ENCODE results near the gene MRGPRG.

The MRGPRG gene

GRCh38 chr11:3217818-3218482, 663 bp downstream of the MRGPRG start:
- H3K14ac ChIP-seq (ENCODE audit: low read length) = no peak overlapping the region
- H4K91ac ChIP-seq (ENCODE audit: low read depth, low read length) = no peak overlapping the region
- H3K36me3 ChIP-seq (ENCODE audit: control insufficient read depth in 1 of 2, insufficient read depth in 2 of 2, low read length in 2 of 2) = no peaks in the 10 kb centered on the region
- no peak overlapping the region for H4K12ac ChIP-seq (ENCODE audit: low read depth, low read length)
- no peak overlapping the region for H2BK12ac ChIP-seq (ENCODE audit: low read length)
- H2AFZ ChIP-seq (ENCODE audit: insufficient read depth, low read length, poor library complexity) = no peak overlapping the region
- no peaks in the 10 kb centered on the region for H3K79me2 ChIP-seq (ENCODE audit: control insufficient read depth, insufficient read depth, low read length, poor library complexity)
- no peak overlapping the region for H3K27ac ChIP-seq (ENCODE audit: low read depth, low read length)
- H3K79me1 ChIP-seq (ENCODE audit: low read length) = no peaks in the 10 kb centered on the region
- no peak overlapping the region for H3K4me3 ChIP-seq (ENCODE audit: low read depth, low read length)
- no peak overlapping the region for H3K4me2 ChIP-seq (ENCODE audit: low read length)
- H3K23ac ChIP-seq (ENCODE audit: low read length) = no peak overlapping the region
- peaks cover 4% of the 10 kb centered on the region for H3K9me3 ChIP-seq (ENCODE audit: insufficient read depth, low read depth, low read length)
- no peak overlapping the region for H3K18ac ChIP-seq (ENCODE audit: low read length)
- no peak overlapping the region for H2AK5ac ChIP-seq (ENCODE audit: low read length)
- H2BK5ac ChIP-seq (ENCODE audit: low read depth, low read length, poor library complexity) = no peak overlapping the region
- H3K4ac ChIP-seq (ENCODE audit: low read depth, low read length) = no peak overlapping the region
- no peak for DNase-seq
- H2BK120ac ChIP-seq (ENCODE audit: insufficient read depth, low read length, poor library complexity) = no peak overlapping the region
- no peak overlapping the region for H3K9ac ChIP-seq (ENCODE audit: low read length)
- no CpG with 5 or more reads among the region's 49 CpGs for WGBS (ENCODE audit: extremely low coverage, insufficient coverage, insufficient read length)
- H3K4me1 ChIP-seq (ENCODE audit: control insufficient read depth in 1 of 2, insufficient read depth in 2 of 2, low read length in 2 of 2) = no peaks in the 10 kb centered on the region
- no peak overlapping the region for H4K8ac ChIP-seq (ENCODE audit: low read depth, low read length)
- no peaks in the 10 kb centered on the region for H3K27me3 ChIP-seq (ENCODE audit: insufficient read depth, low read length)

- H2BK120ac ChIP-seq (ENCODE audit: insufficient read depth, low read length, poor library complexity) = no peak overlapping the region
- no peak overlapping the region for H2AK5ac ChIP-seq (ENCODE audit: low read length)
- no peak overlapping the region for H2BK5ac ChIP-seq (ENCODE audit: low read depth, low read length, poor library complexity)
- no peaks in the 10 kb centered on the region for H3K36me3 ChIP-seq (ENCODE audit: control insufficient read depth in 1 of 2, insufficient read depth in 2 of 2, low read length in 2 of 2)
- no peaks in the 10 kb centered on the region for H3K27me3 ChIP-seq (ENCODE audit: insufficient read depth, low read length)
- H4K91ac ChIP-seq (ENCODE audit: low read depth, low read length) = no peak overlapping the region
- H3K27ac ChIP-seq (ENCODE audit: low read depth, low read length) = no peak overlapping the region
- WGBS (ENCODE audit: extremely low coverage, insufficient coverage, insufficient read length) = no CpG with 5 or more reads among the region's 11 CpGs
- no peak overlapping the region for H4K12ac ChIP-seq (ENCODE audit: low read depth, low read length)
- H3K9ac ChIP-seq (ENCODE audit: low read length) = no peak overlapping the region
- H2BK12ac ChIP-seq (ENCODE audit: low read length) = no peak overlapping the region
- no peak overlapping the region for H3K23ac ChIP-seq (ENCODE audit: low read length)
- H4K8ac ChIP-seq (ENCODE audit: low read depth, low read length) = no peak overlapping the region
- no peaks in the 10 kb centered on the region for H3K4me1 ChIP-seq (ENCODE audit: control insufficient read depth in 1 of 2, insufficient read depth in 2 of 2, low read length in 2 of 2)
- DNase-seq = no peak
- no peak overlapping the region for H3K4me2 ChIP-seq (ENCODE audit: low read length)
- no peak overlapping the region for H3K18ac ChIP-seq (ENCODE audit: low read length)
- peaks cover 3% of the 10 kb centered on the region for H3K9me3 ChIP-seq (ENCODE audit: insufficient read depth, low read depth, low read length)
- H3K79me1 ChIP-seq (ENCODE audit: low read length) = no peaks in the 10 kb centered on the region
- H3K4ac ChIP-seq (ENCODE audit: low read depth, low read length) = no peak overlapping the region
- no peak overlapping the region for H3K4me3 ChIP-seq (ENCODE audit: low read depth, low read length)
- H3K79me2 ChIP-seq (ENCODE audit: control insufficient read depth, insufficient read depth, low read length, poor library complexity) = no peaks in the 10 kb centered on the region
- H2AFZ ChIP-seq (ENCODE audit: insufficient read depth, low read length, poor library complexity) = no peak overlapping the region
- no peak overlapping the region for H3K14ac ChIP-seq (ENCODE audit: low read length)
Measured at GRCh38 chr11:3216027-3216525, 2.5 kb downstream of the MRGPRG start.

DNA sequence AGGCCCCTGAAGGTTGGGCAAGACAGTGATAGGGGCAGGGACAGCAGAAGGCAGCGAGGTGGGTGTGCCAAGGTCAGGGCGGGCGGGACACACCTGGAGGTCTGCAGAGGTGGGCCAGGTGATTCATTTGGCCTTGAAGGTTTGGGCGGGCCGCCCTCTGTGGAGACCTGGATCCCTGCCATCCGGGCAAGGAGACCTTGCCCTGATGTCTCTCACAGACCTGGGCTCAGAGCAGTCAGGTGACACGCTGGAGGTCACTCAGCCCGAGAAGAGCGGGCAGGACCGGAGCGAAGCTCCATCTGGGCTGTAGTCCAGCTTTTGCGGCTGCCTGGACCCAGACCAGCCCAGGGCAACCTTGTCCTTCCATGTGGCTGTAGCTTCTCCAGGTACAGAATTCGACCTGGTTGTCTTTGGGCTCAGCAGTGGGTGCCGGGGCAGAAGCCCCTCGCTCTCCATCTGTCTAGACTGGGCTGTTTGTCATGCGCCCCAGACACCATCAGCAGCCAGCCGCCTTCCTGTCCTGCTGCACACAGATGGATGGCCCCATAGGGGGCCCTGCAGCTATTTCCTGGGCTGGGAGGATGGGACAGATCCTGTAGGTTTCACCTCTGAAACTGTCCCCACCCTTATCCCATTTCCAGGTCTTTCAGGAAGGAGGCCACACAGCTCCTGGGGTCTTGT, 3.1 kb downstream of the MRGPRG start:
- H2BK120ac ChIP-seq (ENCODE audit: insufficient read depth, low read length, poor library complexity) = no peak overlapping the region
- no peaks in the 10 kb centered on the region for H3K79me2 ChIP-seq (ENCODE audit: control insufficient read depth, insufficient read depth, low read length, poor library complexity)
- H3K79me1 ChIP-seq (ENCODE audit: low read length) = no peaks in the 10 kb centered on the region
- no peak overlapping the region for H2BK12ac ChIP-seq (ENCODE audit: low read length)
- H3K4ac ChIP-seq (ENCODE audit: low read depth, low read length) = no peak overlapping the region
- no peak overlapping the region for H4K91ac ChIP-seq (ENCODE audit: low read depth, low read length)
- no peak overlapping the region for H2BK5ac ChIP-seq (ENCODE audit: low read depth, low read length, poor library complexity)
- H2AFZ ChIP-seq (ENCODE audit: insufficient read depth, low read length, poor library complexity) = no peak overlapping the region
- no peak overlapping the region for H3K9ac ChIP-seq (ENCODE audit: low read length)
- H3K14ac ChIP-seq (ENCODE audit: low read length) = no peak overlapping the region
- H2AK5ac ChIP-seq (ENCODE audit: low read length) = no peak overlapping the region
- WGBS (ENCODE audit: extremely low coverage, insufficient coverage, insufficient read length) = no CpG with 5 or more reads among the region's 17 CpGs
- no peak overlapping the region for H3K23ac ChIP-seq (ENCODE audit: low read length)
- no peak overlapping the region for H3K27ac ChIP-seq (ENCODE audit: low read depth, low read length)
- no peak overlapping the region for H3K18ac ChIP-seq (ENCODE audit: low read length)
- H3K9me3 ChIP-seq (ENCODE audit: insufficient read depth, low read depth, low read length) = peaks cover 3% of the 10 kb centered on the region
- no peaks in the 10 kb centered on the region for H3K27me3 ChIP-seq (ENCODE audit: insufficient read depth, low read length)
- H3K4me3 ChIP-seq (ENCODE audit: low read depth, low read length) = peak overlapping the region; percentile 45
- H3K4me1 ChIP-seq (ENCODE audit: control insufficient read depth in 1 of 2, insufficient read depth in 2 of 2, low read length in 2 of 2) = no peaks in the 10 kb centered on the region
- no peaks in the 10 kb centered on the region for H3K36me3 ChIP-seq (ENCODE audit: control insufficient read depth in 1 of 2, insufficient read depth in 2 of 2, low read length in 2 of 2)
- H4K12ac ChIP-seq (ENCODE audit: low read depth, low read length) = no peak overlapping the region
- H3K4me2 ChIP-seq (ENCODE audit: low read length) = no peak overlapping the region
- DNase-seq = no peak
- no peak overlapping the region for H4K8ac ChIP-seq (ENCODE audit: low read depth, low read length)

DNA sequence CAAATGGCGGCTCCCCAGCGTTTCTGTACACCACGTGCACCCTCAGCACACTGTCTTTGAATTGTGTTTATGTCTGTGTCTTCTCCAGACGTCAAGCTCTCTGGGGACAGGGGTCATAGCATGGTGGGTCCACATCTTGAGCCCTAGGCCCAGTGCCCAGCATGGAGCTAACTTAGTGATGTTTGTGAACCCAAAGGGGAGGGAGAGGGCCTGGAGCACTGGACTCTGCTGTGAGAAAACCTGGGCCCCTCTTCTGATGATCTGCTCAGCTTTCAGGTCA, 4.3 kb downstream of the MRGPRG start:
- no peak overlapping the region for H4K91ac ChIP-seq (ENCODE audit: low read depth, low read length)
- no peak overlapping the region for H3K4me3 ChIP-seq (ENCODE audit: low read depth, low read length)
- no peak overlapping the region for H3K18ac ChIP-seq (ENCODE audit: low read length)
- H4K8ac ChIP-seq (ENCODE audit: low read depth, low read length) = no peak overlapping the region
- no peak overlapping the region for H3K23ac ChIP-seq (ENCODE audit: low read length)
- no peak overlapping the region for H3K4ac ChIP-seq (ENCODE audit: low read depth, low read length)
- H2AFZ ChIP-seq (ENCODE audit: insufficient read depth, low read length, poor library complexity) = no peak overlapping the region
- no peak overlapping the region for H3K27ac ChIP-seq (ENCODE audit: low read depth, low read length)
- no peaks in the 10 kb centered on the region for H3K36me3 ChIP-seq (ENCODE audit: control insufficient read depth in 1 of 2, insufficient read depth in 2 of 2, low read length in 2 of 2)
- DNase-seq = no peak
- no peaks in the 10 kb centered on the region for H3K27me3 ChIP-seq (ENCODE audit: insufficient read depth, low read length)
- H3K4me1 ChIP-seq (ENCODE audit: control insufficient read depth in 1 of 2, insufficient read depth in 2 of 2, low read length in 2 of 2) = no peaks in the 10 kb centered on the region
- no peak overlapping the region for H3K9ac ChIP-seq (ENCODE audit: low read length)
- no peak overlapping the region for H4K12ac ChIP-seq (ENCODE audit: low read depth, low read length)
- no peak overlapping the region for H2BK120ac ChIP-seq (ENCODE audit: insufficient read depth, low read length, poor library complexity)
- no peak overlapping the region for H3K14ac ChIP-seq (ENCODE audit: low read length)
- H2AK5ac ChIP-seq (ENCODE audit: low read length) = no peak overlapping the region
- WGBS (ENCODE audit: extremely low coverage, insufficient coverage, insufficient read length) = no CpG with 5 or more reads among the region's 4 CpGs
- H3K4me2 ChIP-seq (ENCODE audit: low read length) = no peak overlapping the region
- H2BK5ac ChIP-seq (ENCODE audit: low read depth, low read length, poor library complexity) = no peak overlapping the region
- no peaks in the 10 kb centered on the region for H3K79me2 ChIP-seq (ENCODE audit: control insufficient read depth, insufficient read depth, low read length, poor library complexity)
- H3K79me1 ChIP-seq (ENCODE audit: low read length) = no peaks in the 10 kb centered on the region
- no peak overlapping the region for H2BK12ac ChIP-seq (ENCODE audit: low read length)
- peaks cover 3% of the 10 kb centered on the region for H3K9me3 ChIP-seq (ENCODE audit: insufficient read depth, low read depth, low read length)

Measured in trophoblast cell (in vitro differentiated cells and primary cell).